Epithelial cell of prostate (primary cell): ENCODE measurements around the gene RMDN2.

ENCODE experiments used
- DNase-seq: peaks from one replicate; pipeline ENCODE4 v3.0.0-alpha.2; 2011; ENCODE audit warnings: low read depth, low spot score
- H3K27ac ChIP-seq: fragments of 450-650 bp; 2 replicates; pipeline ENCODE4 v1.5.1; 2017; ENCODE audit warnings: mild to moderate bottlenecking

RMDN2 gene

DNA sequence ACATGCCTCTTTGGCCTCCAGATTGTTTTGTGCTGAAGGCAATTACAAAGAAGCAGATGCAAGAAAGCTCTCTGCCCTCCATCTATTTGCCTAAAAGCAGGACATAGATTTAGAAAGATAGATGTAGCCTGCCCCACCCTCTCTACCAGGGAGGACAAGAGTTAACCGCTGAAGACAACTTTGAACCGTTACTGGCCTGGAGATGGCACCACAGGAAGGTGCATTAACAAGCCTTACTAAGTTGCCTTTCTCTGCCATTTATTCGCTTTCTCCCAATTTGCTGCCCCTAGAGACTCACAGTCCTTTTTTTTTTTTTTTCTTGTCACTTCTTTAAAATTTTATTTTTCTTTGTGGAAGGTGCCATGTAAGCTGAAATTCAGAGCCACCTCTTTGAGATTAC is 28.8 kb upstream of the RMDN2 start:
- no peak for DNase-seq
- H3K27ac ChIP-seq, result no peak overlapping the region

DNA sequence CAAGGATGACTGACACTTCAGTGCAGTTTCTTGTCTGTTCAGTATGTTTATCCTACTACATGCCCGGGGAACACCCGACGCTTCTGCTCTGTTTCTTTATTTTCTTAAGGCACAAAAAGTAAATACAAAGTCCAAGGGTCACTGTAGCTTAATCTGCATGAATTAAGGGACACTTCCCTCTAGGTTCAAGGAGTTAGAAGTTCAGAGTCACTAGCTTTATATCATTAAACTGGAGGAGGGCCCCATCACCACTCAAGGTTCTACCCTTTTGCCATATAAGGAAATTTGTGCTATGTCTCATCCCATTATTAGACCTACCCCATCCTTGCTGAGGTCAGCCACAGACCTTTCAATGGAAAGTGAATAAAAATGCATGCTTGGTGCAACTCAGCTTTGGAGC is 27.6 kb upstream of the RMDN2 start:
- no peak overlapping the region for H3K27ac ChIP-seq
- no peak for DNase-seq

DNA sequence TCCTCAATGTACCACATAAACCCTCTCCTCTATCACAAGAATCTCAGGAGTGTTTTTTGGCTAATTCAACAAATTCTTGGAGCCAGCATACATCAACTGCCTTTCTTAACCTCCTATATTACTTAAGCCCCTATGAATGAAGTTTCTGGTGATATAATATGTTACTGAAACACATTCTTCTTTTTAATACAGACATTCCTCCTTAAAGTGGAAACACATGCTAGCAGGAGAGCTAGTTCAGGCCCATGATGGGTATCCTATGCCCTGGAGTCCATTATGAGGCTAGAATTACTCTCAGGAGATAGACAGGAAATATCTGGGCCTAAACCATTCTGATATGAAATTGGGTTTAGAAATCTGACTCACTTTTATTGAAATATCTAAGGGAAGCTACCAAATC is 26.6 kb upstream of the RMDN2 start:
- H3K27ac ChIP-seq, result no peak overlapping the region
- no peak for DNase-seq

DNA sequence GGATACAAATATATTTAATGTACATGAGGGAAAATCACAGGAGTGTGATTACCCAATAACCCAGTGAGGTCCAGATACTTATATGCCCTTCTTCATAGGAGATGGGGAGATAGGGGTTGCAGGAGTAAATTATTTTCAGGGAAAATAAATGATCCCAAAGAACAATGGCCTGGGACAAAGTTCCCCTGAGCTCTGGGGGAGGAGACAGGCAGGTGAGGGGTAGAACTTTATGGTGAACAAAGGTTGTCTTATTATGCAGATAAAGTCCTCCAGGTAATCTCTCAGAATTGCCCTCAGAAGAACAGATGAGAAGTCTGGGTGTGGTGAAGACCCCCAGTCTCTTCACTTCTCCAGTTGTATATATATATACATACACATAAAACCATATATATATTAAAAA is 22.1 kb upstream of the RMDN2 start:
- DNase-seq, result no peak

DNA sequence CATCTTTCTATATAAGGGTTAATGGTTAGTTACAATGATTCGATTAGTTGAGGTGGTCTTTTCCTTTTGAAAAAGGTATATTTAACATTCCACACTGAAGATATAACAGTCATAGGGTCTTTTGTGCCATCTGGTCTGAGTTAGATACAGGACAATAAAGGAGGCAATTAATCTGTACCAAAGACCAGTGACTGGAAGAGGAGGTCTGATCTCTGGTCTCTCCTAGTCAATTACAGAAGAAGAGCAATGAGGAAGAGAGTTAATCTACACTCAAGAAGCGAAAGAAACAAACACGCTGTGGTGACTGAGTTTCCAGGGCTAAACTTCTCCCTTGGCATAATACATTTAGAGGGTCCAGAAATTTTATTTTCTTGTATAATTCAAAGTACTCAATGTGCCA is 20.7 kb upstream of the RMDN2 start:
- no peak for DNase-seq

More for the DNA sequence above, 22.1 kb upstream of the RMDN2 start:
- H3K27ac ChIP-seq, result no peak overlapping the region

DNA sequence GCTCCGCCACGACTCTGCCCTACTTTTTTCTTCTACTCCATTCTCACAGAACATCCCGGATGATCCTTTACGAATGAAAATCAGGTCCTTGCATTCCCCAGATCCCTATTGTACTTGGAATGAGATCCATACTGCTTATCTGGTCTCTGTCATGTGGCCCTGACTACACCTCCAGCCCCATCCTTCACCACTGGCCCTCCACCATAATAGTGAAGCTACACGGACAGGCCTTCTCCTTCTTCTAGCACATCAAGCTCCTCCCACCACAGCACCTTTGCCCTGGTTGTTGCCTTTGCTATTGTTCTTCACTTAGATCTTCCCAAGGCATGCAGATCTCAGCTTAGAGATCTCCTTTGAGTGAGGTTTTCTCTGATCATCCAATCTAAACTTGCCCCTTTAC is 20.1 kb upstream of the RMDN2 start:
- DNase-seq, result no peak
- no peak overlapping the region for H3K27ac ChIP-seq

More for the DNA sequence above, 20.7 kb upstream of the RMDN2 start:
- H3K27ac ChIP-seq, result no peak overlapping the region

DNA sequence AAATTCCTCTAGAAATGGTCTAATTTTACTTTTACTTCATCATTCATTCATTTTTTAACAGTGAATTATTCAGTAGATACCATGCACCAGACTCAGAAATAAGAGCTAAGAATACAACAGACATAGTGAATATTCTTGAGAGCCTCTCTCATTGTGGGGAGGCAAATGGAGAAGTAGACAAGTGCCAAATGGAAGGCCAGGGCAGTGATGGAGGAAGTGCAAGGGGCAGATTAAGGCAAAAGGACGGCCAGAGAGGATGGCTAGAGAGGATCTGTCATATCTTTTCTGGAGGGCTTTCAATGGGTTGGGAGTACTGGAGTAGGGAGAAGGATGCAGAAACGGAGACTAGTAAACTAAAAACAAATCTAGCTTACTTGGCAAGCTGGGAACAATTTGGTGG is 19.0 kb upstream of the RMDN2 start:
- H3K27ac ChIP-seq, result no peak overlapping the region
- DNase-seq, result no peak

DNA sequence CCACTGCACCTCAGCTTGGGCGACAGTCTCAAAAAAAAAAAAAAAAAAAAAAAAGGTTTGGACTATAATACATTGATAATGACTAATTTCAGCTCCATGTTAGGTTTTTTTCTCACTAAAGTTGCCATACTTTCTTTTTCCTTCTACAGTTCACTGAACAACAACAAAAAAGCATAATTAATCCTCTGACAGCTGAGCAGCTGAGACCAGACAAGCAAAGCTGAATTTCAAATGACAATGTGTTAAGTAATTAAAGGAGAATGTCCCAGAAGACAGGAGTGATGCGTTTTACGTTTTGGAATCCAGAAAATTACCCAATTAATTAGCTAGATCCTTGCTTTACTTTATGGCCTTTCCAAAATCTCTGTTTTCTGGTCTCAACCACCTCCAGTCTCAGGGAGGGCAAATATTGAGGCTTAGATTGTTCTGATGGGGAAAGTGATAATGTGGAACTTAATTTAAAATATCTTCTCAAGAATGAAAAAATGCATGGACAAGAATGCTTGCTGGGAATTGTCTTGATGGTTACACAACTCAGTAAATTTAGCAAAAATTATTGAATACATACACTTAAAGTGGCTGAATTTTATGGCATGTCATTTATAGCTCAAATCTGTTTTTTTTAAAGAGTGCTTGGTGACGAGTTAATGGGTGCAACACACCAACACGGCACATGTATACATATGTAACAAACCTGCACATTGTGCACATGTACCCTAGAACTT is 17.4 kb upstream of the RMDN2 start:
- DNase-seq, result no peak
- no peak overlapping the region for H3K27ac ChIP-seq

DNA sequence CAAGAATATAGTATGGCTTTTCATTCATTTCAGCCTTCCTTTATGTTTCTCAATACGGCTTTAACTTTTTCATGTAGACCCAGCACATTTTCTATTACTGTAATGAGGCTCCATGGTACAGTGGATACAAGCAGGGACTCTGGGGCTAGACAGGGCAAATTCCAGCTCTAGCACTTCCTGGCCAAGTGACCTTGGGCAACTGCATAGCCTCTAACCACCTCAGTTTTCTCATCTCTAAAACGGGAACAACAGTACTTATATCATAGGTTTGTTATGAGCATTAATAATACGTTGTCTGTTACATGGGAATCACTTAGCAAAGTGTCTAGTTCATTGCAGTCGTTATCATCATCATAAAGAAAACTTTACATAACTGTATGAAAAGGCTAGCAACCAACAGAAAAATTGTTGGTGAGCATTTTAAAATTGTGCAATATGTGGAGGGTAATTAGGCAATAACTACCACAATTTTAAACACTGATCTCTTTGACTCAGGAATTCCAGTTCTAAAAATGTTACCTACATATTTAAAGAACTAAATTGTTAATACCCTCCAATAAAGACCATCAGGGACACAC is 13.7 kb upstream of the RMDN2 start:
- H3K27ac ChIP-seq, result no peak overlapping the region
- DNase-seq, result no peak

DNA sequence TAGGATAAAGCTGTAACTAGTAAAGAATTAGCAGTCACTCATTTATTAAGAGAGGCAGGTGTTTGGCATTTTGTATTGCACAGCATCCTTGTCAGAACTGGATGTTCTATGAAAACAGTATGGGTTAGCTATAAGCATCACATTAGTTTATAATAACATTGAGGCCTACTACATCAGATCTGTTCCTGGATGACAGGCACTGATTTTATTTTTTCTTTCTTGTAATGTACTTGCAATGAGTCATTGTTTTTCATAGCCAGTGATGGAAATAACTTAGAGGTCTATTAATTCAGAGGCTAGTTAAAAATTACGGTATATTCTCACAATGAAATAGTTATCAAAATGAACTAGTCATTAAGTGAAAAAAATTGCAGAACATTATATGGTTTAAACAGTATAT is 13.0 kb upstream of the RMDN2 start:
- no peak for DNase-seq

DNA sequence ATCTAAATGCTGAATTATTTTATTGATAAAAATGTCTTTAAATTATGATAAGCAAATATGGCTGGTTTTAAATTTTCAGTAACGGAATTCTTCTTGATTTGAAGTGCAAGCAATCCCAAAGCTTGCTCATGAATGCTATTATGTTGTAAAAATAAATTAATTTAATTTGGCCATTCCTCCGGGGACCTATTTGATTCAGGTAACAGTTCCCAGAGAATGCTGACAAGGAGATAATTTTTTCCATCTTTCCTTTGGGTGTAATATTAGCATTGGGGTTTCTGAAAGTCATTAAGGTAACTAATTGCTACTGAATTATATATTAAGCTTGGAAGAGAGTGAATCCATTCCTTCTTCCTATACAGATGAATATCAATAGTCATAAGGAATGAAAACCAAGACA is 12.5 kb upstream of the RMDN2 start:
- no peak for DNase-seq
- no peak overlapping the region for H3K27ac ChIP-seq

More for the DNA sequence above, 13.0 kb upstream of the RMDN2 start:
- no peak overlapping the region for H3K27ac ChIP-seq

DNA sequence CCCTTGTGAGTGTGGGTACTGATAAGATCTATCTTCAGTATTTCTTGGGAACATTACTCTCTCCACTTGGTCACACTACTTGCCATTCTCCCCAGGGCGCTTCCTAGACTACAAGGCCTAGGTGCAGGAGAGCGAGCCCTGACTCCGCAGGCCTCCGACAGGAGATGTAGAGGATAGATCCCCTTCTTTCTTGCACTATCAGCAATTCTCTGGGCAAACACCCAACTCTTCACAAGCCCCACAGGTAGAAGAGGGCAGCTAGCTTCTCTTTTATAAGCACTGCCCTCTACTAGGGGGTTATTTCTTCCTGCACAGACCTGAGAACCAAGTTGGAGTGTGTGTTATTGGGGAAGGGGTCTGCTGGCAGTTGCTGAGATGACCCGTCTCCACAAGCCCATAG is 10.7 kb upstream of the RMDN2 start:
- no peak for DNase-seq
- H3K27ac ChIP-seq, result no peak overlapping the region

DNA sequence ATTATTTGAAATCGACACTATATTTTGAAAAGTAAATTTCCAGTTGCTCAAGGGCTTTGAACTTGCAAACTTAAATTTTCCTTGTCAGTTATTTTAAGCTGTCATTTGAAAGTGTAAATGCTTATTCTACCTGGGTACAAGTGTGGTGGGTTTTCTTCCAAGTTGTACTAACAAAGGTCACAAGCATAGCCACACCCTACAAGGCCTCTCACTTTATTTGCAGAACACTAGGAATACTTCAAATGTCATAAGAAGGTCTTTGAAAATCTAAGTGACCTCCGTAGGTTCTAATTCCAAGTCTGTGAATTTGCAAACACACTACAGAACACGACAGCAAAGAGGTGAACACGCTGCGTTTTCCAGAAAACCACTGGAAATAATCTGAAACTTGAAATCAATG is 9.3 kb upstream of the RMDN2 start:
- DNase-seq, result no peak
- peak overlapping the region; percentile 55 for H3K27ac ChIP-seq

DNA sequence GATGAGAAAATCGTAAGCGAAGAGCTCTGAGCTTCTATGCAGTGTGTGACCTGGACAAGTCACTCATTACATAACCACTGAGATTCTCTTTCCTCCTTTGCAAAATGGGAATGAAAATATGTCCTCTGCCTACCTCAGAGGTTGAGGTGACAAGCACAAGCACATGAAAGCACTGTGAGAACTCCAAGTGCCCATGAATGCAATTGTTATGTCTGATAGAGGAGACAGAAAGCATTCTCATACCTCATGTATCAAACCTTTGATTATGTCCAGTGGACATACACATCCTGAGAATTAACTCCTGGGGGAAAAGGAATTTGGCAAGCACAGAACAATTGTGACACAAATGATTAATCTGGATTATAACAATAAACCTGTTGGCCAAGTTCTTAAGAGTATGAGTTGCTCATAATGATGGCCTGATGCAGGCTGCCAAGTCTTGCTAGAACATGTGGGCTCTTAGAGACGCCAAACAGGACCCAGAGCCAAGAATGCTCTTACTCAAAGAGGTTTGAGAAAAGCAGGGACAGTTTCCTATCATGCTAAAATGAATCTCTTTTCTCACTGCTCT is 8.5 kb upstream of the RMDN2 start:
- peak; percentile 96 for DNase-seq
- peak overlapping the region; percentile 55 for H3K27ac ChIP-seq

DNA sequence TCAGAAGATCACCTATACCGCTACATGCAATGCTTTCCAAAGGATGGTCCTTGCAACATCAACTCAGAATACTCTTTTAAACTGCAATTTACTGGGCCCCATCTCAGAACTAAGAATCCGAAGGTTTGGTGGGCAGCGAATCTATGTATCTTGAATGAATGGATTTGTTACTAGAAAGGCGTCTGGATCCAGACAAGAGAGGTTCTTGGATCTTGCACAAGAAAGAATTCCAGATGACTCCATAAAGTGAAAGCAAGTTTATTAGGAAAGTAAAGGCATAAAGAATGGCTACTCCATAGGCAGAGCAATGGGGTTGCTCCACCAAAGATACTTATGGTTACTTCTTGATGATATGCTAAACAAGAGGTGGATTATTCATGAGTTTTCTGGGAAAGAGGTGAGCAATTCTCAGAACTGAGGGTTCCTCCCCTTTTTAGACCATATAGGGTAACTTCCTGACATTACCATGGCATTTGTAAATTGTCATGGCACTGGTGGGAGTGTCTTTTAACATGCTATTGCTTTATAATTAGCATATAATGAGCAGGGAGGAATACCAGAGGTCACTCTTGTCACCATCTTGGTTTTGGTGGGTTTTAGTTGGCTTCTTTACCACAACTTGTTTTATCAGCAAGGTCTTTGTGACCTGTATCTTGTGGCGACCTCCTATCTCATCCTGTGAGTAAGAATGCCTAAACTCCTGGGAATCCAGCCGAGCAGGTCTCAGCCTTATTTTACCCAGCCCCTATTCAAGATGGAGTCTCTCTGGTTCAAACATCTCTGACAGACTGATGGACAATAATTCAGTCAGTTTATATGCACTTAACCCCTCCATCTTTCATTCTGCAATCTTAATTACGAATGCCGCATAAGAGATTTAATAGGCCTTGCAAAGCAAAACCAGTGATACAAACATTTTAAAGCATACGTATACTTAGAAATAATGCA is 7.5 kb upstream of the RMDN2 start:
- DNase-seq, result no peak
- peak overlapping the region; percentile 55 for H3K27ac ChIP-seq

DNA sequence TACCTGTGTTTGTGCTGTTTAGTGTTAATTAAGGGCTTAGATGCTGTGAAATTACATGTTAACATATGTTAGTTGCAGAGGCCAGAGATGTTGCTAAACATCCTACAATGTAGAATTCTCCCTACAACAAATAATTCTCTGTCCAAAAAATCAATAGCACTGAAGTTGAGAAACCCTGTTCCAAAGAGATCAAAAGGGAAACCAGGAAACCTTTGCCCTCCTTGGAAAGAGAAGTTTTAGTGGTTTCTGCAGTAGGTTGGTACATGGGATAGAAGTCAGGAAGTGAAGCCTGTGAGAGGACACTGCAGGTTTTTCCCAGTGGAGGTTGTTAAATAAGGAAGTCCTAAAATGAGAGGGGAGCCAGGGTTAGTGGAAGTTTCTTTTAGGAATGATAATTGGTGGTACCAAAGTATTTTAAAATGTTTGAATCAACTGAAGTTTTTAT is 6.3 kb upstream of the RMDN2 start:
- DNase-seq, result no peak
- no peak overlapping the region for H3K27ac ChIP-seq

DNA sequence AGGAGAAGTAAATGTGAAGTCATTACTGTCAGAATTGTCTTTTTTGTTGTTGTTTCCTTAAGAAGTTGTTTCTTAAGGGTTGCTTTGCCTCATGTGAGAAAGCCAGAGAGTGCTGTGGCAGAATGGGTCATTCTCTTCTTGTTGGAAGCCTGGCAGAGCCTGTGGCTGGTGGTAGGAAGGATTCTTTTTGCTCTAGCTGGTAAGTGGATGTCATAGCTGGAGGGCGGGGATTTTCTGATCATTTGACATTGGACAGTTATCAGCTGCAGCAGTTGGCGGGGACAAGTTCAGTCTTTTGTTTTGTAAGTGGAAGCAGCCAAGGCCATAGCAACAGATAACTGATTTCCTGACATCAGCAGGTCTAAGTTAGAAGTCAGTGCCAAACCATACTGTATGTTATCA is 5.5 kb upstream of the RMDN2 start:
- H3K27ac ChIP-seq, result no peak overlapping the region
- no peak for DNase-seq

DNA sequence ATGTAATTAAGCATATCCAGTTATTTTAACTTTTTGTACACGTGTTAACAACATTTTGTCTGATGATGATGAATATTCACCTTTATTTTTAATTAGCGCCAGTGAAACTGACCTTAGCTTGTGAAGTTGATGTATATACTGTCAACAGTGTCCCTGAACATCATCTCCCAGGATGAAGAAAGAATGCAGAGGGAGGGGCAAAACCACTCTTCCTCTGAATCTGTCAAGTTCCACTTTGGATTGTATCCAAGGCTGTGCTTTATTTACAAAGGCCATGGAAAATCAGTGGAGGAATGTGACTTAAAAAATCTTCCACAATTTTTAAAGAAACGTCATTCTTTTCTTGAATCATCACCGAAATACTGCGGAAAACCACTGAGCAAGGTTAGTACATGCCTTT is 4.5 kb upstream of the RMDN2 start:
- DNase-seq, result no peak
- no peak overlapping the region for H3K27ac ChIP-seq

DNA sequence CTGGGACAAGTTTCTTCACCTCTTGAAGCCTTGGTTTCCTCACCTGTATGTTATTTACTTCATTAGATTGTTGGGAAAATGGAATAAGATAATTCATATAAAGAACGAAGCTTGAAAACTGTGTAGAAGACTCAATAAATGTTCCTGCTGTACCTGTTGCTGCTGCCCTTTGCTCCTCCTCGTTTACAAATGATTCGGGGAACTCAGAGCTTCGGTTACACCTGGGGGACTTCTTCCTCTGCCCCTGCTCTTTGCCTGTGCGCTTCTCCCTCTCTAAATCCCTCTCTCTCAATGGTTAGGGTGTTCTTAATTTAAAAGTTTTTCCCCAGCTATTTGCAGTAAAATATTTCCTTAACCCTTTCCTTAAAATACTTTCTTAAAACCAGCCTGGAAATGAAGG is 3.3 kb upstream of the RMDN2 start:
- DNase-seq, result no peak
- no peak overlapping the region for H3K27ac ChIP-seq

DNA sequence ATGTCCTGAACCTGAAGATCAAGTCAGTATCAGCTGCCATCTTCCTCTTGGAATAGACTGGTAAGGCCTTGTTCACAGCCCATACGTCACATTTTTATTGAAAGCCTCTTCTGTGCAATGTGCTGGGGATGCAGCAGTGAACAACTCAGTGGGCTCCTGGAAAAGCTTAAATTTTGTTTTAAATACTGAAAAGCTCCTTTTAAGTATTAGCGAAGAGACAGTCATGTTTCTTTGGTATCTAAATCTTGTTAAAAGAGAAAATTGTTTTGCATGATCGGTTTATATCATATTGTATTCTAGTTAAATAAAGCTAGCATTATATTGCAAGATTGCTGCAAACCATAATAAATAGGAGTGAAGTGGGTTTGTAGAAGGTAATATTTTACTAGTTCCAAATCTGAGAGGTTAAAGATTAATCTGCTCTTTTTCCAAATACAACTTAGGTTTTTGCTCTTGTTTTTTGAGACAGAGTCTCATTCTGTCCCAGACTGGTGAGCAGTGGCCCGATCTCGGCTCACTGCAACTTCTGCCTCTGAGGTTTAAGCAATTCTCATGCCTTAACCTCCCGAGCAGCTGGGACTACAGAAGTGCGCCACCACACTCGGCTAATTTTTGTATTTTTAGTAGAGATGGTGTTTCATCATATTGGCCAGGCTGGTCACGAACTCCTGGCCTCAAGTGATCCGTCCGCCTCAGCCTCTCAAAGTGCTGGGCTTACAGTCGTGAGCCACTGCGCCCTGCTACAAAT is 1.6 kb upstream of the RMDN2 start:
- DNase-seq, result no peak
- no peak overlapping the region for H3K27ac ChIP-seq
